HepG2 (cell line): ENCODE data around the gene SEC61B. TPM values are rescaled to one million over a fixed set of nuclear protein-coding genes. Genes with fewer than 3 reads are reported as not detected.

ENCODE experiments used
- ATAC-seq: fragments of 200-7000 bp; cut with Tn5 transposase; 3 replicates; pipeline ENCODE4 v1.9.1; 2020; ENCODE audit warnings: mild to moderate bottlenecking, moderate library complexity
- BruUV-seq: library from RNA; stranded (reverse); fragments of 400-500 nt; replicated peaks from 2 replicates; lab custom pipeline; 2021; lab: Mats Ljungman, UMichigan
- CTCF ChIA-PET: fragments of 300-600 bp; formaldehyde crosslinking; extraction: SDS; loops from one replicate; lab custom pipeline; 2021; ENCODE audit warnings: low total read pairs, inconsistent platforms, low intra/inter-chr PET ratio; lab: Yijun Ruan, JAX
- POLR2A ChIA-PET: fragments of 350-600 bp; sonication (Branson Sonifier 250); formaldehyde crosslinking; loops from one replicate; lab custom pipeline; 2020; ENCODE audit warnings: antibody characterized with exemption, inconsistent platforms; lab: Yijun Ruan, JAX
- DNase-seq: peaks from one replicate; pipeline ENCODE4 v3.0.0-alpha.2; 2015; ENCODE audit warnings: low spot score
- FAIRE-seq: peaks from 3 replicates; lab custom pipeline; 2011; peaks lifted over from hg19 to GRCh38; lab: Jason Lieb, UNC
- H2AFZ ChIP-seq: one replicate; pipeline ENCODE4 v1.6.1; 2011; ENCODE audit warnings: low read length, inconsistent platforms
- H3K27ac ChIP-seq: fragments of 300-600 bp; 3 replicates; pipeline ENCODE4 v1.8.0; 2011; ENCODE audit warnings: mixed run types, mild to moderate bottlenecking, mixed read lengths, low read length, inconsistent platforms; ENCODE audit not compliant: insufficient read depth; ENCODE audit errors: extremely low read length
- H3K27me3 ChIP-seq, 2 experiments: fragments of 200-600 bp in 1 of 2; 2 replicates in 1 of 2; 3 replicates in 1 of 2; pipeline versions ENCODE4 v1.6.0 to v1.8.0; 2011; ENCODE audit warnings: low read length in 2 of 2, mild to moderate bottlenecking in 2 of 2, moderate library complexity in 2 of 2, inconsistent platforms in 1 of 2; ENCODE audit not compliant: insufficient read depth in 2 of 2, control insufficient read depth in 1 of 2
- H3K36me3 ChIP-seq, 2 experiments: fragments of 200-600 bp in 1 of 2; replicated peaks in 1 of 2; 2 replicates in 1 of 2; 3 replicates in 1 of 2; pipeline versions ENCODE4 v1.5.1 to v1.8.0; 2011; ENCODE audit warnings: low read length in 2 of 2, inconsistent platforms in 1 of 2; ENCODE audit not compliant: insufficient read depth in 2 of 2, control insufficient read depth in 1 of 2
- H3K4me1 ChIP-seq: 2 replicates; pipeline ENCODE4 v1.5.1; 2012; ENCODE audit warnings: low read length, inconsistent platforms; ENCODE audit not compliant: insufficient read depth
- H3K4me2 ChIP-seq: 2 replicates; pipeline ENCODE4 v1.6.0; 2011; ENCODE audit warnings: low read depth, low read length, inconsistent platforms
- H3K4me3 ChIP-seq, 3 experiments: fragments of 200-600 bp in 1 of 3; sonication (generic), shearing (Covaris generic) in 1 of 3; replicated peaks in 1 of 3; 2 replicates each; pipeline ENCODE4 v1.5.1; 2011 to 2016; ENCODE audit warnings: low read length in 3 of 3, inconsistent platforms in 2 of 3, low read depth in 2 of 3, mild to moderate bottlenecking in 2 of 3, control low read depth in 1 of 3, mixed read lengths in 1 of 3; ENCODE audit not compliant: insufficient read depth in 1 of 3
- H3K79me2 ChIP-seq: one replicate; pipeline ENCODE4 v1.6.1; 2011; ENCODE audit warnings: low read length, inconsistent platforms; ENCODE audit not compliant: insufficient read depth
- H3K9ac ChIP-seq: 2 replicates; pipeline ENCODE4 v1.6.0; 2011; ENCODE audit warnings: mild to moderate bottlenecking, low read depth, low read length, inconsistent platforms; ENCODE audit not compliant: insufficient read depth
- H3K9me3 ChIP-seq: 2 replicates; pipeline ENCODE4 v1.5.1; 2012; ENCODE audit warnings: mild to moderate bottlenecking, low read length
- H4K20me1 ChIP-seq: 2 replicates; pipeline ENCODE4 v1.6.0; 2011; ENCODE audit warnings: inconsistent platforms, mild to moderate bottlenecking, low read length, moderate library complexity; ENCODE audit not compliant: insufficient read depth
- MAFG ChIP-seq: sonication (generic); formaldehyde crosslinking; IDR thresholded peaks from 2 replicates; pipeline ENCODE4 v1.5.1; 2020; ENCODE audit warnings: mild to moderate bottlenecking, missing genetic modification reagents
- MBD4 ChIP-seq: IDR thresholded peaks from 2 replicates; pipeline ENCODE4 v1.6.1; 2012; ENCODE audit warnings: low read length, inconsistent platforms, borderline replicate concordance
- MZF1 ChIP-seq: sonication (generic); formaldehyde crosslinking; IDR thresholded peaks from 2 replicates; pipeline ENCODE4 v1.8.1; 2023; ENCODE audit warnings: mild to moderate bottlenecking, missing genetic modification reagents, borderline replicate concordance
- NCOA2 ChIP-seq: sonication (generic); formaldehyde crosslinking; IDR thresholded peaks from 2 replicates; pipeline ENCODE4 v1.8.0; 2022; ENCODE audit warnings: inconsistent platforms
- SUZ12 ChIP-seq: fragments of 150-350 bp; IDR thresholded peaks from 2 replicates; pipeline ENCODE4 v1.6.1; 2014; ENCODE audit warnings: low read depth, low read length
- ZNF44 ChIP-seq: sonication (generic); formaldehyde crosslinking; IDR thresholded peaks from 2 replicates; pipeline ENCODE4 v1.5.1; 2020; ENCODE audit warnings: mild to moderate bottlenecking, missing genetic modification reagents
- ZNF572 ChIP-seq: sonication (generic); formaldehyde crosslinking; IDR thresholded peaks from 2 replicates; pipeline ENCODE4 v1.5.1; 2020; ENCODE audit warnings: mild to moderate bottlenecking, missing genetic modification reagents
- WGBS: methylation state at CpG from one replicate; pipeline ENCODE4 v1.1.6; 2017; ENCODE audit warnings: low lambda C conversion rate; 5-methylcytosine and 5-hydroxymethylcytosine counted together
- in situ Hi-C: cut with HindIII; loops from 2 replicates; pipeline ENCODE4 v1.10.0; 2017; ENCODE audit warnings: low pct_unique_long_range_greater_than_20kb; ENCODE audit not compliant: extremely low pct_ligation_motif_present
- intact Hi-C: fragments of 100-400 bp; cut with micrococcal nuclease; formaldehyde crosslinking; loops from one replicate; pipeline ENCODE4 v1.10.0; 2022; ENCODE audit not compliant: unreplicated experiment
- polyA plus RNA-seq, 8 experiments: library from polyadenylated mRNA; depleted of rRNA in 3 of 8; stranded (reverse) in 7 of 8; unstranded in 1 of 8; fragments of >200 nt; fragmentation: Illumina TruSeq in 4 of 8; extraction: Trizol in 4 of 8; gene quantifications; 2 replicates each; pipeline versions ENCODE4 v1.2.1 to v1.2.3, GENCODE V29; 2011 to 2016; ENCODE audit warnings: low read depth in 4 of 8, missing spikeins in 1 of 8, mixed read lengths in 1 of 8; ENCODE audit not compliant: insufficient read depth in 1 of 8
- total RNA-seq, 5 experiments: library from RNA; depleted of rRNA; stranded (reverse); fragments of >200 nt; fragmentation: Illumina TruSeq; extraction: Trizol; gene quantifications; 2 replicates each; pipeline ENCODE4 v1.2.3, GENCODE V29; 2016; ENCODE audit warnings: low read depth in 1 of 5
- TF ChIP-seq, protein P1 (sequence below): sonication (generic); formaldehyde crosslinking; IDR thresholded peaks from 2 replicates; pipeline ENCODE4 v1.5.0; 2020; ENCODE audit warnings: missing genetic modification reagents
- TF ChIP-seq, protein P2 (sequence below): sonication (generic); formaldehyde crosslinking; IDR thresholded peaks from 2 replicates; pipeline ENCODE4 v1.4.0; 2020; ENCODE audit warnings: mild to moderate bottlenecking, missing genetic modification reagents
- TF ChIP-seq, protein P3 (sequence below): sonication (generic); formaldehyde crosslinking; IDR thresholded peaks from 2 replicates; pipeline ENCODE4 v1.4.0; 2020; ENCODE audit warnings: missing genetic modification reagents

SEC61B gene
- total and polyA plus RNA-seq, 2 of the 13 experiments (the other 11 are each of a cell fraction or from before 2014, with no cell fraction given): 191 to 368 TPM

DNA sequence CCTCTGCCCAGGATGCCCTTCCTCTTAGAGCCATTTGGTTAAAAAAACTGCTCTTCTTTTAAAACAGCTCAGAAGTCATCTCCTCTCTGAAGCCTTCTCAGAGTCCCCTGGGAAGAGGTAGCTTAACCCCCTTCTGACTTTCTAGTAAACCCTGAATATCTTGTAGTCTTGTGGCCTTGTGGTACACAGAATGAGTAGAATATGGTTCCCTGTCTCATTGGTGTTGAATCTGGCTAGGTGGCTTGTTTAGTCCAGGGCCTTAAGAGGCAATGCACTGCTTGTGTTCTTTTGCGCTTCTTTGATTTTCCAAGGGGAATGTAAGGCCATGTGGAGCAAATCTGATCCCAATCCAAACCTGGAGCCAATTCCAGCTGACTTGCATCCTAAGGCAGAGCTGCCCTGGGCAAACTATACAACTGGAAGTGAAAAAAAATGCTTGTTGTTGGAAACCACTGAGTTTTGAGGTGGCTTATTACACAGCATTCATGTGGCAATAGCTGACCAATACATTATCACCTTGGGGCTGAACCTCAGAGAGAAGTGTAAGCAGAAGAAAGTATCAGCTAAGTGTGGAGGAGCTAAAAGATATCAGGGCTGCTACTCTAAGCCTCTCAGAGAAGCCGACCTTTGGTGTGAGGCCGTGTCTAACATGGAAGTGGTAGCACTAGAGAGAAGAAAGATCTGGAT is 31.3 kb upstream of the SEC61B start (continued):
- TF ChIP-seq, protein P1, sequence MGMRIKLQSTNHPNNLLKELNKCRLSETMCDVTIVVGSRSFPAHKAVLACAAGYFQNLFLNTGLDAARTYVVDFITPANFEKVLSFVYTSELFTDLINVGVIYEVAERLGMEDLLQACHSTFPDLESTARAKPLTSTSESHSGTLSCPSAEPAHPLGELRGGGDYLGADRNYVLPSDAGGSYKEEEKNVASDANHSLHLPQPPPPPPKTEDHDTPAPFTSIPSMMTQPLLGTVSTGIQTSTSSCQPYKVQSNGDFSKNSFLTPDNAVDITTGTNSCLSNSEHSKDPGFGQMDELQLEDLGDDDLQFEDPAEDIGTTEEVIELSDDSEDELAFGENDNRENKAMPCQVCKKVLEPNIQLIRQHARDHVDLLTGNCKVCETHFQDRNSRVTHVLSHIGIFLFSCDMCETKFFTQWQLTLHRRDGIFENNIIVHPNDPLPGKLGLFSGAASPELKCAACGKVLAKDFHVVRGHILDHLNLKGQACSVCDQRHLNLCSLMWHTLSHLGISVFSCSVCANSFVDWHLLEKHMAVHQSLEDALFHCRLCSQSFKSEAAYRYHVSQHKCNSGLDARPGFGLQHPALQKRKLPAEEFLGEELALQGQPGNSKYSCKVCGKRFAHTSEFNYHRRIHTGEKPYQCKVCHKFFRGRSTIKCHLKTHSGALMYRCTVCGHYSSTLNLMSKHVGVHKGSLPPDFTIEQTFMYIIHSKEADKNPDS: no peak
- TF ChIP-seq MBD4 (no peak), NCOA2 (CRISPR knock-in tag) (no peak), ZNF44 (CRISPR knock-in tag) (no peak), ZNF572 (CRISPR knock-in tag) (no peak)

DNA sequence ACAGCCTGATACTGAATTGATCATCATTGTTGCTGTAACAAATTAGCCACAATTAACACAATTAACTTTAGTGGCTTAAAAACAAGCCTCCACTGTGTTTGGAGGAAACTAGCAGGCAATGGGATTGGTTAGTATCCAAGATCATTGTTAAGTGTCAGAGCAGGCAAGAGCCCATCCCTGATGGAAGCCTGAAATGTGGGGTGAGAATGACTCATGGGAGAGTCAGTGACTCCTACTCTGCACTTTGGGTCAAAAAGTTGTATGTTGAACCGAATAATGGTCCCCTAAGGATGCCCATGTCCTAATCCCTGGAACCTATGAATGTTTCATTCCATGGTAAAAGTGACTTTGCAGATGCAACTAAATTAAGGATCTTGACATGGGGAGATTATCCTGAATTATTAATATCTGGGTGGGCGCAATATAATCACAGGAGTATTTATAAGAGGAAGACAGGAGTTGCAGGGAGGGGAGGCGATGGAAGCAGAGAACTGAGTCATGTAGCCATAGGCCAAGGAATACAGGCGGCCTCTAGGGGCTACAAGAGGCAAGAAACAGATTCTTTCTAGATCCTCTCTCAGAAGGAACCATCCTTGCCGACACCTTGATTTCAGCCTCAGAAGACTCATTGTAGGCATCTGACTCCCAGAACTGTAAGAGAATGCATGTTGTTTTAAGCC is 29.2 kb upstream of the SEC61B start:
- no peak for ATAC-seq
- Histone ChIP-seq H3K27me3 (peaks cover 0 to 9% of the 10 kb centered on the region in 2 experiments; a peak in 2 of 5 replicates), H2AFZ (no peak overlapping the region), H3K9me3 (no peaks in the 10 kb centered on the region), H3K36me3 (no peaks in the 10 kb centered on the region), H3K27ac (no peak overlapping the region), H3K4me3 (no peak overlapping the region), H3K4me1 (no peaks in the 10 kb centered on the region), H3K79me2 (no peaks in the 10 kb centered on the region), H3K9ac (no peak overlapping the region), H4K20me1 (no peaks in the 10 kb centered on the region), H3K4me2 (no peak overlapping the region)
- in situ Hi-C loops (loop anchor here (25.0 kb wide), 1 partner anchor 819 kb away; no protein-coding TSS in a partner anchor), intact Hi-C loops (no loop called here)
- ChIA-PET POLR2A (no interaction called here), CTCF (no interaction called here)
- no TSS peak for BruUV-seq
- no peak for FAIRE-seq
- DNase-seq: no peak
- WGBS: 40% methylated on average over 5 of the region's 5 CpGs
- TF ChIP-seq MAFG (CRISPR knock-in tag): no peak
- TF ChIP-seq, protein P2, sequence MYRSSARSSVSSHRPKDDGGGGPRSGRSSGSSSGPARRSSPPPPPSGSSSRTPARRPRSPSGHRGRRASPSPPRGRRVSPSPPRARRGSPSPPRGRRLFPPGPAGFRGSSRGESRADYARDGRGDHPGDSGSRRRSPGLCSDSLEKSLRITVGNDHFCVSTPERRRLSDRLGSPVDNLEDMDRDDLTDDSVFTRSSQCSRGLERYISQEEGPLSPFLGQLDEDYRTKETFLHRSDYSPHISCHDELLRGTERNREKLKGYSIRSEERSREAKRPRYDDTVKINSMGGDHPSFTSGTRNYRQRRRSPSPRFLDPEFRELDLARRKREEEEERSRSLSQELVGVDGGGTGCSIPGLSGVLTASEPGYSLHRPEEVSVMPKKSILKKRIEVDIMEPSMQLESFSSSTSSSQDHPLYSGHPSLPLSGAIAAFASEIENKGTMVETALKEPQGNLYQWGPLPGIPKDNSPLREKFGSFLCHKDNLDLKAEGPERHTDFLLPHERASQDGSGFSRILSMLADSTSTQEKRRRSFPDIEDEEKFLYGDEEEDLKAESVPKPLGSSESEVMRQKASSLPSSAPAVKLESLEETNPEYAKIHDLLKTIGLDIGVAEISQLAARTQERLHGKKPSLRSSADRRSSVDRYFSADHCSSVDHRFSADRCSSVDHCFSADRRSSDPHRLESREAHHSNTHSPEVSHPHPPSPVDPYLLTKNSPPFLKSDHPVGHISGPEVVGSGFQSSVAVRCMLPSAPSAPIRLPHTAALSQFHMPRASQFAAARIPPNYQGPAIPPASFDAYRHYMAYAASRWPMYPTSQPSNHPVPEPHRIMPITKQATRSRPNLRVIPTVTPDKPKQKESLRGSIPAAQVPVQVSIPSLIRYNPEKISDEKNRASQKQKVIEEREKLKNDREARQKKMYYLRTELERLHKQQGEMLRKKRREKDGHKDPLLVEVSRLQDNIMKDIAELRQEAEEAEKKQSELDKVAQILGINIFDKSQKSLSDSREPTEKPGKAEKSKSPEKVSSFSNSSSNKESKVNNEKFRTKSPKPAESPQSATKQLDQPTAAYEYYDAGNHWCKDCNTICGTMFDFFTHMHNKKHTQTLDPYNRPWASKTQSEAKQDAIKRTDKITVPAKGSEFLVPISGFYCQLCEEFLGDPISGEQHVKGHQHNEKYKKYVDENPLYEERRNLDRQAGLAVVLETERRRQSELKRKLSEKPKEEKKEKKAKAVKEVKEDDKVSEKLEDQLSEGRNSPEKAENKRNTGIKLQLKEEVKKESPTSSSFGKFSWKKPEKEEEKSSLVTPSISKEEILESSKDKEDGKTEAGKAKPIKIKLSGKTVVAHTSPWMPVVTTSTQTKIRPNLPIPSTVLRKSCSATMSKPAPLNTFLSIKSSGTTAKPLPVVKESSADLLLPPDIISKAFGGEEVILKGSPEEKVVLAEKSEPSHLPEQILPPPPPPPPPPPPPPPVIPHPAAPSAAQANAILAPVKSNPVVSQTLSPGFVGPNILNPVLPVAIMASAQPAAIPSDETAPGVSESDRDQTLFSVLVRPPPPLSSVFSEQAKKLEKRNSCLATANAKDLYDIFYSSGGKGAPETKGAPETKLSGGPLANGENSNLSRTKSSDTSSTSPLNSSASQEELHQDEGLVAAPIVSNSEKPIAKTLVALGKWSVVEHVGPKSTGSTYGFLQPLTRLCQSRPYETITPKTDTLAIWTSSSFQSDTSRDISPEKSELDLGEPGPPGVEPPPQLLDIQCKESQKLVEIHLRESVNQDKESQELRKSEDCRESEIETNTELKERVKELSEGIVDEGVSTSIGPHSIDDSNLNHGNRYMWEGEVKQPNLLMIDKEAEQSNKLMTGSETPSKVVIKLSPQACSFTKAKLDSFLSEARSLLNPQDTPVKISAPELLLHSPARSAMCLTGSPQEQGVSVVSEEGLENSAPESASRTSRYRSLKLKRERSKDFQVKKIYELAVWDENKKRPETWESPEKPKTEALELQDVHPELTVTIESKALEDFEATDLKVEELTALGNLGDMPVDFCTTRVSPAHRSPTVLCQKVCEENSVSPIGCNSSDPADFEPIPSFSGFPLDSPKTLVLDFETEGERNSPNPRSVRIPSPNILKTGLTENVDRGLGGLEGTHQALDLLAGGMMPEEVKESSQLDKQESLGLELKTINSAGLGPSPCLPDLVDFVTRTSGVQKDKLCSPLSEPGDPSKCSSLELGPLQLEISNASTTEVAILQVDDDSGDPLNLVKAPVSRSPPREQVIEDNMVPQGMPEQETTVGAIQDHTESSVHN: no peak
- no peak for TF ChIP-seq ZNF44 (CRISPR knock-in tag)
- TF ChIP-seq, protein P3, sequence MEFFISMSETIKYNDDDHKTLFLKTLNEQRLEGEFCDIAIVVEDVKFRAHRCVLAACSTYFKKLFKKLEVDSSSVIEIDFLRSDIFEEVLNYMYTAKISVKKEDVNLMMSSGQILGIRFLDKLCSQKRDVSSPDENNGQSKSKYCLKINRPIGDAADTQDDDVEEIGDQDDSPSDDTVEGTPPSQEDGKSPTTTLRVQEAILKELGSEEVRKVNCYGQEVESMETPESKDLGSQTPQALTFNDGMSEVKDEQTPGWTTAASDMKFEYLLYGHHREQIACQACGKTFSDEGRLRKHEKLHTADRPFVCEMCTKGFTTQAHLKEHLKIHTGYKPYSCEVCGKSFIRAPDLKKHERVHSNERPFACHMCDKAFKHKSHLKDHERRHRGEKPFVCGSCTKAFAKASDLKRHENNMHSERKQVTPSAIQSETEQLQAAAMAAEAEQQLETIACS: no peak
- TF ChIP-seq MZF1 (CRISPR knock-in tag): no peak
- TF ChIP-seq SUZ12: no peak
